Dermis microvascular lymphatic vessel endothelial cell (primary cell): ENCODE data around the gene SHISAL2B. TPM values are rescaled to one million over a fixed set of nuclear protein-coding genes. Genes with fewer than 3 reads are reported as not detected.
"Not testable (repeated sequence)": the region's sequence is repeated elsewhere in the genome, so short reads cannot be mapped to it uniquely, and the experiment has no call there.

Experiments used
- DNase-seq, 2 donors: peaks; one replicate each; pipeline versions ENCODE4 v3.0.0 to v3.0.0-alpha.2; 2010; ENCODE audit warnings: low read depth in 2 of 2
- total RNA-seq: library from RNA; depleted of rRNA; stranded (reverse); fragments of >200 nt; gene quantifications from 2 replicates; pipeline ENCODE4 v1.2.1, GENCODE V29; 2014

Gene SHISAL2B
- total RNA-seq, 1 donor from 2014 or later, result not detected

GRCh38 chr5:64696414-64696813 is 6.1 kb downstream of the SHISAL2B start:
- DNase-seq, result not testable (repeated sequence)

- DNase-seq, result no peak
Measured at GRCh38 chr5:64700765-64701164, 10.5 kb downstream of the SHISAL2B start.

- not testable (repeated sequence) for DNase-seq
Measured at GRCh38 chr5:64706074-64706473, 15.8 kb downstream of the SHISAL2B start.

- DNase-seq, result no peak
Measured at GRCh38 chr5:64707191-64707590, 16.9 kb downstream of the SHISAL2B start.

GRCh38 chr5:64714495-64714894 is 24.2 kb downstream of the SHISAL2B start:
- not testable (repeated sequence) for DNase-seq

GRCh38 chr5:64722588-64722987 is 32.3 kb downstream of the SHISAL2B start:
- DNase-seq, result no peak

GRCh38 chr5:64727150-64727549 is 36.8 kb downstream of the SHISAL2B start:
- no peak for DNase-seq

GRCh38 chr5:64742411-64742810 is 52.1 kb downstream of the SHISAL2B start:
- DNase-seq, result no peak

- DNase-seq, result no peak
Measured at GRCh38 chr5:64742821-64743220, 52.5 kb downstream of the SHISAL2B start.

- peak in 1 of 2 donors; percentile 8 for DNase-seq
Measured at GRCh38 chr5:64744914-64745313, 54.6 kb downstream of the SHISAL2B start.

- DNase-seq, result no peak
Measured at GRCh38 chr5:64746446-64746845, 56.1 kb downstream of the SHISAL2B start.

- DNase-seq, result no peak
Measured at GRCh38 chr5:64749385-64749784, 59.1 kb downstream of the SHISAL2B start.

- DNase-seq, result no peak
Measured at GRCh38 chr5:64754066-64754465, 63.8 kb downstream of the SHISAL2B start.

- no peak for DNase-seq
Measured at GRCh38 chr5:64758901-64759300, 68.6 kb downstream of the SHISAL2B start.

- DNase-seq, result no peak
Measured at GRCh38 chr5:64759960-64760660, 69.8 kb downstream of the SHISAL2B start.

GRCh38 chr5:64763948-64764503 is 73.7 kb downstream of the SHISAL2B start:
- no peak for DNase-seq

- DNase-seq, result no peak
Measured at GRCh38 chr5:64765804-64766504, 75.7 kb downstream of the SHISAL2B start.

GRCh38 chr5:64766941-64767340 is 76.6 kb downstream of the SHISAL2B start:
- no peak for DNase-seq

Other genes with a start within 250 kb of the SHISAL2B start
- 0.13 TPM in 2 replicates for gene RGS7BP, start 184.5 kb upstream of the SHISAL2B start, total RNA-seq
- gene SREK1IP1, start 78.2 kb downstream of the SHISAL2B start, total RNA-seq, result 13.5 and 13.6 TPM in 2 replicates
- 6.6 and 8.5 TPM in 2 replicates for gene CWC27, start 78.4 kb downstream of the SHISAL2B start, total RNA-seq